SK-N-SH treated with all-trans-retinoic acid at 6 μM for 48 hours (cell line): ENCODE measurements around the gene PRR15L.

Experiments
- ATAC-seq: fragments of 200-7000 bp; cut with Tn5 transposase; 3 replicates; pipeline ENCODE4 v1.9.1; 2020; ENCODE audit warnings: mild to moderate bottlenecking, moderate library complexity
- ARNTL ChIP-seq: fragments of 450-650 bp; formaldehyde crosslinking; IDR thresholded peaks from 2 replicates; pipeline ENCODE4 v1.5.0; 2020; ENCODE audit warnings: low read depth, mild to moderate bottlenecking, moderate library complexity, borderline replicate concordance
- BACH2 ChIP-seq: fragments of 250-450 bp; sonication (Bioruptor Pico); IDR thresholded peaks from 2 replicates; pipeline ENCODE4 v1.9.0; 2021; ENCODE audit warnings: mild to moderate bottlenecking, borderline replicate concordance
- CSDC2 ChIP-seq: fragments of 250-450 bp; sonication (Bioruptor Pico); IDR thresholded peaks from 2 replicates; pipeline ENCODE4 v1.5.0; 2020; ENCODE audit warnings: mild to moderate bottlenecking, moderate library complexity
- CSRNP3 ChIP-seq: fragments of 250-450 bp; sonication (Bioruptor Pico); IDR thresholded peaks from 2 replicates; pipeline ENCODE4 v1.5.1; 2021; ENCODE audit warnings: mild to moderate bottlenecking, moderate library complexity
- ISL1 ChIP-seq: fragments of 250-450 bp; sonication (Bioruptor Pico); IDR thresholded peaks from 2 replicates; pipeline ENCODE4 v2.1.2; 2022; ENCODE audit warnings: mild to moderate bottlenecking, moderate library complexity
- OSR1 ChIP-seq: fragments of 250-450 bp; sonication (Bioruptor Pico); IDR thresholded peaks from 2 replicates; pipeline ENCODE4 v1.8.0; 2022; ENCODE audit warnings: moderate library complexity, mild to moderate bottlenecking, inconsistent platforms
- POU6F1 ChIP-seq: fragments of 250-450 bp; sonication (Bioruptor Pico); IDR thresholded peaks from 2 replicates; pipeline ENCODE4 v1.8.0; 2021; ENCODE audit warnings: low read depth, mild to moderate bottlenecking, moderate library complexity, borderline replicate concordance
- PPARA ChIP-seq: fragments of 250-450 bp; sonication (Bioruptor Pico); IDR thresholded peaks from 2 replicates; pipeline ENCODE4 v1.5.0; 2020; ENCODE audit warnings: mild to moderate bottlenecking, borderline replicate concordance
- TCF4 ChIP-seq: fragments of 250-450 bp; sonication (Bioruptor Pico); IDR thresholded peaks from 2 replicates; pipeline ENCODE4 v1.8.0; 2021; ENCODE audit warnings: mild to moderate bottlenecking, moderate library complexity, borderline replicate concordance
- TOX ChIP-seq: fragments of 250-450 bp; sonication (Bioruptor Pico); IDR thresholded peaks from 2 replicates; pipeline ENCODE4 v1.8.0; 2021; ENCODE audit warnings: mild to moderate bottlenecking, moderate library complexity, borderline replicate concordance
- ZC3H10 ChIP-seq: fragments of 250-450 bp; sonication (Bioruptor Pico); IDR thresholded peaks from 2 replicates; pipeline ENCODE4 v1.5.1; 2021; ENCODE audit warnings: mild to moderate bottlenecking, moderate library complexity
- ZFP3 ChIP-seq: fragments of 250-450 bp; sonication (Bioruptor Pico); IDR thresholded peaks from 2 replicates; pipeline ENCODE4 v1.5.0; 2020; ENCODE audit warnings: mild to moderate bottlenecking, moderate library complexity
- ZFP30 ChIP-seq: fragments of 450-650 bp; formaldehyde crosslinking; IDR thresholded peaks from 2 replicates; pipeline ENCODE4 v1.5.0; 2022; ENCODE audit warnings: mild to moderate bottlenecking, moderate library complexity
- ZNF565 ChIP-seq: fragments of 450-650 bp; formaldehyde crosslinking; conservative IDR thresholded peaks from 2 replicates; pipeline ENCODE4 v1.5.0; 2020; ENCODE audit warnings: low read depth, mild to moderate bottlenecking, moderate library complexity
- ZNF70 ChIP-seq: fragments of 450-650 bp; formaldehyde crosslinking; IDR thresholded peaks from 2 replicates; pipeline ENCODE4 v1.5.0; 2020; ENCODE audit warnings: mild to moderate bottlenecking, moderate library complexity
- TF ChIP-seq, protein P1 (sequence below): fragments of 250-450 bp; sonication (Bioruptor Pico); IDR thresholded peaks from 2 replicates; pipeline ENCODE4 v1.5.0; 2020; ENCODE audit warnings: mild to moderate bottlenecking, moderate library complexity

Gene PRR15L, protein sequence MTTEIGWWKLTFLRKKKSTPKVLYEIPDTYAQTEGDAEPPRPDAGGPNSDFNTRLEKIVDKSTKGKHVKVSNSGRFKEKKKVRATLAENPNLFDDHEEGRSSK

DNA sequence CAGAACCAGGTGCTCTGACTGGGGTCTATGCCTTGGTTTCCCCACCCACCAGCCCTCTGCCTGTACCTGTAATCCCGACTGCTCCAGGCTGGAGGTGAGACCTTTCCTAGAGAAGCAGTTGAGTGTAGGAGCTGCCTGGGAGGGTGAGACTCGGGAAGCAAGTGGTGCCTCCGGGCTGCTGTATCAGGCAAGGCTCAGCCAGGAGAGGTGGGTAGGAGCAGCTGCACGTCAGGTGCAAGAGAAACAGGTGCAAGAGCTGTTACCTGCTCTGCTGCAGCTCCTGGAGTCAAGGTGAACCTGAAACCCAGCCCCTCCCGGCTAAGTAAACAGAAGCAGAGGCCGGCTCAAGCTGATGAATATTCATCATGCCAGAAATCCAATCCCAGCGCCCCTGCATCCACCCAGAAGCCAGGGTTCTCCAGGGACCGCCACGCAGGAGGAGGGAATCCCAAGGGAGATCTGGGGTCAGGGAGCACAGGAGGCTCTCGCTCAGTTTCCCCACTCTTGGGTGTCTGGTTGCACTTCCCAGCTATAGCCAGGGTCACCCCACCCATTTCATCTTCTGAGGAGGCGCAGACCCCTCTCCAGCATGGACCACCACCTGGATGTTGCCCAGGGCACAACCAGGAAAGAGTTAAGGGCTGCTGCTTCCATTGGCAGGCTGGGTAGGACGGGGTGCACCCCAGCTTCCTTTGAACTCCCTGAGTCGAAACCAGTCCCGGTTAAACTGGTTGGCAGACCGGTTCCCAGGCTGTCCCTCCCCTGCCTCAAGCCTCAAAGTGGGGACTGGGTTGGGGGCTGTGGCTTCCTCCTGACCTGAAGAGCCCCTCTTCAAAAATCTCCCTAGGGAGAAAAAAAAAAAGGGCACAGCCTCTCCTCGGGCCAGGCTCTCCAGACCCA lies at the start of gene PRR15L:
PRR15L (minus strand) TSS at position 293 of the 900 bp plus-strand sequence. CDS start 4,649 bp downstream, outside the sequence.
- ATAC-seq, result no peak
- TF ChIP-seq ARNTL (CRISPR knock-in tag), result no peak
- TF ChIP-seq, protein P1, sequence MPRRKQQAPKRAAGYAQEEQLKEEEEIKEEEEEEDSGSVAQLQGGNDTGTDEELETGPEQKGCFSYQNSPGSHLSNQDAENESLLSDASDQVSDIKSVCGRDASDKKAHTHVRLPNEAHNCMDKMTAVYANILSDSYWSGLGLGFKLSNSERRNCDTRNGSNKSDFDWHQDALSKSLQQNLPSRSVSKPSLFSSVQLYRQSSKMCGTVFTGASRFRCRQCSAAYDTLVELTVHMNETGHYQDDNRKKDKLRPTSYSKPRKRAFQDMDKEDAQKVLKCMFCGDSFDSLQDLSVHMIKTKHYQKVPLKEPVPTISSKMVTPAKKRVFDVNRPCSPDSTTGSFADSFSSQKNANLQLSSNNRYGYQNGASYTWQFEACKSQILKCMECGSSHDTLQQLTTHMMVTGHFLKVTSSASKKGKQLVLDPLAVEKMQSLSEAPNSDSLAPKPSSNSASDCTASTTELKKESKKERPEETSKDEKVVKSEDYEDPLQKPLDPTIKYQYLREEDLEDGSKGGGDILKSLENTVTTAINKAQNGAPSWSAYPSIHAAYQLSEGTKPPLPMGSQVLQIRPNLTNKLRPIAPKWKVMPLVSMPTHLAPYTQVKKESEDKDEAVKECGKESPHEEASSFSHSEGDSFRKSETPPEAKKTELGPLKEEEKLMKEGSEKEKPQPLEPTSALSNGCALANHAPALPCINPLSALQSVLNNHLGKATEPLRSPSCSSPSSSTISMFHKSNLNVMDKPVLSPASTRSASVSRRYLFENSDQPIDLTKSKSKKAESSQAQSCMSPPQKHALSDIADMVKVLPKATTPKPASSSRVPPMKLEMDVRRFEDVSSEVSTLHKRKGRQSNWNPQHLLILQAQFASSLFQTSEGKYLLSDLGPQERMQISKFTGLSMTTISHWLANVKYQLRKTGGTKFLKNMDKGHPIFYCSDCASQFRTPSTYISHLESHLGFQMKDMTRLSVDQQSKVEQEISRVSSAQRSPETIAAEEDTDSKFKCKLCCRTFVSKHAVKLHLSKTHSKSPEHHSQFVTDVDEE (CRISPR knock-in tag), result no peak
- no peak for TF ChIP-seq ZNF70 (CRISPR knock-in tag)
- TF ChIP-seq BACH2 (CRISPR knock-in tag), result no peak
- TF ChIP-seq CSRNP3 (CRISPR knock-in tag), result no peak
- TF ChIP-seq ZFP30 (CRISPR knock-in tag), result no peak
- no peak for TF ChIP-seq CSDC2 (CRISPR knock-in tag)

DNA sequence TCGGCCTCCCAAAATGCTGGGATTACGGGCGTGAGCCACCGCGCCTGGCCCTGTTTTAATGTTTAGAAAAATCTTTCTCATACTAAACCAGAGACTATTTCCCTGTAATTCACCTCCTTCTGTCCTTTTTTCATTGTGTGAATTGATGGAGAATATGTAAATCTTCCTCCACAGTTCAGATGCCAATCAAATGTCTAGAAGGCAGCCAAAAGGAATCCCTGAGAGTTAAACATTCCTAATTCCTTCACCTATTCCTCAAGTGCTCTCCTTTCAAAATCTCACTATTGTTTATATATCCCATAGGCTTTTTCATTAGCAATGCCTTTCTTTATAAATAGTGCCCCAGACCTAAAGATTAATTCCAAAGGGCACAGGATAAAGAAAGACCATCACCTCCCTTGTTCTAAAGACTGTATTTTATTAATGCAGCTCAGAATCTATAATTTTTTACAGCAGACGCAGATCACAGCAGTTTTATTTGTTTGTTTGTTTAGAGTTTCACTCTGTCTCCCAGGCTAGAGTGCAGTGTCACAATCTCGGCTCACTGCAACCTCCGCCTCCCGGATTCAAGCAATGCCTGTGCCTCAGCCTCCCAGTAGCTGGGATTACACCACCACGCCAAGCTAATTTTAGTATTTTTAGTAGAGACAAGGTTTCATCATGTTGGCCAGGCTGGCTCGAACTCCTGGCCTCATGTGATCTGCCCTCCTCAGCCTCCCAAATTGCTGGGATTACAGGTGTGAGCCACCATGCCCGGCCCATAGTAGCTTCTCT lies 49.4 kb upstream of the PRR15L start:
- TF ChIP-seq TCF4 (CRISPR knock-in tag) (no peak), TOX (no peak), BACH2 (CRISPR knock-in tag) (no peak), ZFP3 (CRISPR knock-in tag) (no peak), ZFP30 (CRISPR knock-in tag) (no peak), CSRNP3 (CRISPR knock-in tag) (no peak), OSR1 (CRISPR knock-in tag) (no peak), ZNF70 (CRISPR knock-in tag) (no peak), ZNF565 (CRISPR knock-in tag) (no peak), POU6F1 (no peak), PPARA (no peak), ARNTL (CRISPR knock-in tag) (no peak), CSDC2 (CRISPR knock-in tag) (no peak), ZC3H10 (CRISPR knock-in tag) (no peak)
- TF ChIP-seq, protein P1 (CRISPR knock-in tag), result no peak
- no peak for ATAC-seq

DNA sequence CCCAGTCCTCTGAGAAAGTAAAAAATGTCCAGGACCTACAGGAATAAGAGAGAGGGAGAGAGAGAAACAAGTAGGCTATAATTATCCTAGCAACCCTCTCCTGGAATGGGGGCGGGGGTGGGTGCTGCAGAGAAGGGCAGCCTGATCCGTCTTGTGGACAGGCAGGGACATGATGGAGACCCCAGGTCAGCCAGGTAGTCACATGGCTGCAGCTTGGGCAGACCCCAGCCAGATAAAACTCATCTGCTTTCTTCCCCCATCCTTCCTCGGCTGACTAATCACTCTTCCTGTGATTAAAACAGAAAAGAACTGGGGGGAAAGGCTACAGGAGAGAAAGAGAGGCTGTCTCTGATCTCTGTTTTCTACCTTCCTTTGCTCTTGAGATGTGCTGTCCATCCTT lies 47.3 kb upstream of the PRR15L start:
- no peak for TF ChIP-seq ISL1 (CRISPR knock-in tag)
- TF ChIP-seq, protein P1 (CRISPR knock-in tag), result peak; percentile 32; the same call in 1 of the 2 replicates
- ATAC-seq, result no peak; the same call in 2 of the 3 replicates
